Skeletal muscle tissue (tissue), 4 donors: ENCODE data around the gene TRIM29. TPM values are rescaled to one million over a fixed set of nuclear protein-coding genes. Genes with fewer than 3 reads are reported as not detected.
A peak's percentile ranks its signal among the peaks of the same experiment; 100 is the strongest.

Experiments used
- H3K27ac ChIP-seq: one replicate; pipeline ENCODE4 v1.7.0; 2013; ENCODE audit warnings: mild to moderate bottlenecking, low read depth, low read length, inconsistent platforms
- H3K27me3 ChIP-seq, 3 donors: one replicate each; pipeline ENCODE4 v1.7.0; 2013; ENCODE audit warnings: low read length in 3 of 3; ENCODE audit not compliant: control insufficient read depth in 3 of 3, insufficient read depth in 3 of 3
- H3K36me3 ChIP-seq, 3 donors: one replicate each; pipeline ENCODE4 v1.7.0; 2013; ENCODE audit warnings: low read length in 3 of 3; ENCODE audit not compliant: control insufficient read depth in 3 of 3, insufficient read depth in 3 of 3
- H3K4me1 ChIP-seq, 3 donors: one replicate each; pipeline ENCODE4 v1.7.0; 2013; ENCODE audit warnings: low read length in 3 of 3, mild to moderate bottlenecking in 3 of 3; ENCODE audit not compliant: control insufficient read depth in 3 of 3, insufficient read depth in 3 of 3
- H3K4me3 ChIP-seq, 3 donors: one replicate each; pipeline ENCODE4 v1.7.0; 2013; ENCODE audit warnings: low read length in 3 of 3
- H3K9ac ChIP-seq, 3 donors: one replicate each; pipeline ENCODE4 v1.7.0; 2013; ENCODE audit warnings: low read length in 3 of 3, mild to moderate bottlenecking in 3 of 3, moderate library complexity in 2 of 3, low read depth in 1 of 3
- H3K9me3 ChIP-seq, 3 donors: one replicate each; pipeline ENCODE4 v1.7.0; 2013; ENCODE audit warnings: low read length in 3 of 3; ENCODE audit not compliant: control insufficient read depth in 3 of 3
- total RNA-seq: library from RNA; depleted of rRNA; stranded (reverse); fragments of >200 nt; gene quantifications from one replicate; pipeline ENCODE4 v1.2.3, GENCODE V29; 2014
- donor health status: Osteomylitis.

The TRIM29 gene
- total RNA-seq, 1 donor from 2014 or later = 0.52 TPM

DNA sequence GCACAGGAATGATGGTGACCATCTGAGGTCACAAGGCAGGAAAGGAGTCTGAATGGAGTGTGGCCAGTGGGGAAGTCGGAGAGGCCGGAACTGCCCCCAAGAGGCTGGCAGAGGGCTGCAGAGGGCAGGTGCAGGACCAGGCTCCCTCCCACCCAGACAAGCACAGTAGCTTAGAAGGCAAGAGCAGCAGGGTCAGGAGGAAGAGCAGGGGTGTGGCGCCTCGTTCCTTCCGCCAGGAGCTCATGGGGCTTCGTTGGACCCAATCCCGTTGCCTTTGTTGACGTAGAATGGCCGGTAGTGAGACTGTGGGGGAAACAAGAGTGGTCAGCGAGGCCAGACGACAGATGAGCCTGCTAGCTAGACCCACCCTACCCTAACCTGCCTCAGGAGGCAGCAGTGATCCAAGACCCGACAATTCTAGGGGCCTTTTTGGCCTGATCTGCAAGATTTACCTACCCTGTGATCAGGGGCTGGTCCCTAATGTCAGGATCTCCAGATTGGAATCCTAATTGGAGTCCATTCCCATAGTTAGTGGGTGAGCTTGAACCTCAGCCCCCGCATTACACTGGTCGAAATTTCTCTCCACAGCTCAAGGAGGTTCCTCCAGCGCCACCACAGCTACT is 25.6 kb downstream of the TRIM29 start:
- Histone ChIP-seq H3K4me1 (peaks cover 0 to 2% (median 0%) of the 10 kb centered on the region in 3 donors), H3K9me3 (no peaks in the 10 kb centered on the region), H3K9ac (no peak overlapping the region), H3K4me3 (no peak overlapping the region), H3K36me3 (no peaks in the 10 kb centered on the region), H3K27ac (no peak overlapping the region), H3K27me3 (peaks cover 0 to 22% (median 15%) of the 10 kb centered on the region in 3 donors)

DNA sequence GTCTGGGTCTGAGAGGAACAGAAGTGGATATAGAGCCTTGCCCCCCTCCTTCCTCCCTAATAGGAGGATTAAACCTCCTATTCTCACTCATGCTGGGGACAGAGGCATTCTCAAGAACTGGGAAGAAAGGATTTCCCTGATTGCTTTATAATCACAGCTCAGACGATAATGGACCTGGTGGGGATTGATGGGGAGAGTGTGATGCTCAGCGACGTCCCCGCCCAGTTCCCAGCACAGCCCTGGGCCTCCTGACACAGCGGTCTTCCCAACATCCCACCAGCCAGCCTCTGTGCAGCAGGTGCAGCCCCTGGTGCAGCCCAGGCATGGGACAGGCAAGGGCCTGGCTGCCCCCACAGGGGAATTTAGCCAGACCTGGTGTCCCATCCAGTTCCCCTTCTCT is 28.4 kb downstream of the TRIM29 start:
- Histone ChIP-seq H3K36me3 (no peaks in the 10 kb centered on the region), H3K9me3 (no peaks in the 10 kb centered on the region), H3K4me3 (no peak overlapping the region), H3K27ac (no peak overlapping the region), H3K27me3 (peaks cover 2 to 29% (median 27%) of the 10 kb centered on the region in 3 donors), H3K4me1 (peaks cover 0 to 2% (median 0%) of the 10 kb centered on the region in 3 donors), H3K9ac (no peak overlapping the region)

DNA sequence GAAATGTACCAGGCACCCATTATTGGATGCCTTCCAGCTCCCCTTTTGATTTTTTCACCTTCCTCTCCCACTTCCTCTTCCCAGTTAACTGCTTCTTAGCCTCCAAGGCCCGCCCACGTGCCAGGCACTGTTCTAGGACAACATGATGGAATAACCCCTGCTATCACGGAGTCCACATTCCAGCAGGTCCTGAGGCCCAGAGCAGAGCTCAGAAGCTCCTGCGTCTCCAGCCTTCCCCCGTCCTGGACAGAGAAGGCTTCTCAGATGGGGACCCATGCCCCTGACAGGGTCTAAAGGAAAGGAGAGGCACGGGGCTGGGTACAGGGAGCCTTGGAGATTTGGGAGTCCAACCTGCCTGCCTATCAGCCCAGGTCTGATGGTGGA is 29.1 kb downstream of the TRIM29 start:
- Histone ChIP-seq H3K9me3 (no peaks in the 10 kb centered on the region), H3K4me1 (peaks cover 0 to 2% (median 0%) of the 10 kb centered on the region in 3 donors), H3K27ac (no peak overlapping the region), H3K9ac (no peak overlapping the region), H3K27me3 (peaks cover 2 to 31% (median 27%) of the 10 kb centered on the region in 3 donors), H3K36me3 (no peaks in the 10 kb centered on the region), H3K4me3 (no peak overlapping the region)

DNA sequence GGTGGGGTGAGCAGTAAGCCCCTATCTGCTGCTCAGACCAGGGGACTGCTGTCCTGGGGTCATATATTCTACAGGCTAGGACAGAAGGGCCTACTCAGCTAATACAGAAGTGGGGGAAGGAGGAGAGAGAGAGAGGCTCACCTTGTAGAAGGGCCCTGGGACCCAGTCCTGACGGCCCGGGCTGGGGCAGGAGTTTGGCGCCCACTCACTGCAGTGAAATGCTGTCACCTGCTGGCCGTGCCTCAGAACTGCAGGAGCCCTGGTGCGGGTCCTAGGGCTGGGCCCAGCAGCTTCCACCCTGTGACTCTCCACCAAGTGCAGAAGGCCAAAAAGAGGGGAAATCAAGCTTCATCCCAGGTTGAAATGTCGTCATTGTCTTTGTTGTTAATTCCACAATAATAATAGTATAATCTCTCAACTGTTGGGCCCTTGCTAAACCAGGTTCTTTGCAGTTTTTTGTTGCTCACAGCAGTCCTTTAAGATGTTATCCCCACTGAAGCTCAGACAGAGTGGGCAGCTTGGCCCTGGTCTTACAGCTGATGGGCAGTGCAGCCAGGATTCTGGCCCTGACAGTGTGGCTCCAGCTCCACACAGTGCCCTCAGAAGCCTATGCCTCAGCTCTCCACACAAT is 29.6 kb downstream of the TRIM29 start:
- Histone ChIP-seq H3K27ac (no peak overlapping the region), H3K4me1 (peaks cover 0 to 2% (median 0%) of the 10 kb centered on the region in 3 donors), H3K27me3 (peaks cover 2 to 30% (median 27%) of the 10 kb centered on the region in 3 donors), H3K9me3 (no peaks in the 10 kb centered on the region), H3K4me3 (no peak overlapping the region), H3K9ac (no peak overlapping the region), H3K36me3 (no peaks in the 10 kb centered on the region)

DNA sequence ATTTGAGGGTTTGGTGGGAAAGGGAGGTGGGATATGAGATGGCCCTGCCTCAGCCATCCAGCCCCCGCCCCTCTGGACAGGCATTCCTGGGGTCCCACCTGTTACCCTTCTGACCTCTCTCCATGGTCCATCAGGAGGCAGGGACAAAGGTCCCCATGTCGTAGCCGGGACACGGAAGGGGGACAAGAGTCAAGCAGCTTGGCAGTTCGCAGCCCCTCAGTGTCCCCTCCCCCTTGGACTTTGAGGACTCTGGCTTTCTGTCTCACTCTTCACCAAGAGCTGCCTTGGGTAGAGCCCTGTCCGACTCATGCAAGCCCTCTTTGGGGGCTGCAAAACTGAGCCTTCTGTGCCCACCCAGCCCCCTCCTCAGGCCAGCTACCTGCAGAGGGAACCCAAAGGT is 30.2 kb downstream of the TRIM29 start:
- H3K4me3 ChIP-seq = no peak overlapping the region
- H3K9me3 ChIP-seq = no peaks in the 10 kb centered on the region
- H3K4me1 ChIP-seq = peaks cover 0 to 2% (median 0%) of the 10 kb centered on the region in 3 donors
- H3K9ac ChIP-seq = no peak overlapping the region
- no peaks in the 10 kb centered on the region for H3K36me3 ChIP-seq
- H3K27me3 ChIP-seq = peaks cover 2 to 30% (median 27%) of the 10 kb centered on the region in 3 donors
- no peak overlapping the region for H3K27ac ChIP-seq

DNA sequence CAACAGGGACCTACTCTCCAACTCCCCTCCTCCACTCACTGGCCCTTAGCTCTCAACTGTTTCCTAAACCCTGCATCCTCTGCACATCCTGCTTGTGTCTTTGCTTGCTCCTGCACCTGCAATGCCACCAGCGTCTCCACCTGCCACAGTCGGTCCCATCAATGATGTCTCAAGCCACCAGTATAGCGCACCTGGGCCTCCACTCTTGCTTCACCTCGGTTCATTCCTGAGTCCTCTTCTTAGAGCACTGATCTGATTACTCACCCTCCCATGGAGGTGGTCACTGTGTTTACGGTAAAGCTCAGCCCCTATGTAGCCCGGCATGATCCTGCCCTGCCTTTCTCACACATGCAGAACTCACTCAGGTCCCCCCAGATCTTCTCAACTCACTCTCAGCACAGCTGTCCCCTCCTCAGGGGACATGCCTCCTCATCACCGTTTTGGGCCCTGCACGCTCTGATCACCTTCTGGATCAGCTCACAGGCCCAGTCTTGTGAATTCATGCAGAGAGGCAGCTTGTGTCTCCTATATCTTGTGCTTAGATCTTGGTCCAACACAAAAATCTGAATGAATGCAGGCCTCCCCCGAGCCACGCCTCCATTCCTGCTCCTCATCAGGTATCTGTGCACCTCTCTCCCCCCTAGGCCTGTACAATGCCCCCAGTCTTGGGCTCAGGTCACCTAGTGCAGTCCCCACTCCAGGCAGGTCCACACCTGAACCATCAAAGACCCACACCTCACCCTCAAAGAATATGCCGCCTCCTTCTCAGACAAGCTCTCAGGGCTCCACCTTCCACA is 31.4 kb downstream of the TRIM29 start:
- Histone ChIP-seq H3K27me3 (peaks cover 2 to 36% (median 30%) of the 10 kb centered on the region in 3 donors), H3K9me3 (no peaks in the 10 kb centered on the region), H3K36me3 (no peaks in the 10 kb centered on the region), H3K4me3 (no peak overlapping the region), H3K4me1 (peaks cover 0 to 2% (median 0%) of the 10 kb centered on the region in 3 donors), H3K9ac (peak overlapping the region in 1 of 3 donors; percentile 33), H3K27ac (no peak overlapping the region)

DNA sequence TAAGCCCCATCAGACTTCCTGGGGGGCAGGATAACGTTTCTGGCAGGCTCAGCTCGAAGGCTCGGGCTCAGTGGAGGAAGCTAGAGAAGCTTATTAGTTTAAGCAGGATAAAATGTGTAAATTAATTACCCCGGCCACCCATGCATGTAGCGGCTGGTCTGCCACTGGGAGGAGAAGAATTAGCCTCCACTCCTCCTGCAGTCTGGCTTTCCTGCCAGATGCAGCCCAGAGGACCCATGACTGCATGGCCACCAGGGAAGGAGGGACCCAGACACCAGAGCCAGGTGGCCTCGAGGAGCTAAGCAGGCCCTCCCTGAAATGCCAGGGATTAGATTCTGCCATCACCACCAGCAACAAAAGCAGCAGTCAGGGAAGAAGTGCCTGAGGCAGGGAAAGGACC is 32.3 kb downstream of the TRIM29 start:
- Histone ChIP-seq H3K4me3 (no peak overlapping the region), H3K9me3 (no peaks in the 10 kb centered on the region), H3K9ac (no peak overlapping the region), H3K4me1 (peaks cover 0 to 2% (median 0%) of the 10 kb centered on the region in 3 donors), H3K36me3 (no peaks in the 10 kb centered on the region), H3K27me3 (peaks cover 2 to 36% (median 30%) of the 10 kb centered on the region in 3 donors), H3K27ac (no peak overlapping the region)

DNA sequence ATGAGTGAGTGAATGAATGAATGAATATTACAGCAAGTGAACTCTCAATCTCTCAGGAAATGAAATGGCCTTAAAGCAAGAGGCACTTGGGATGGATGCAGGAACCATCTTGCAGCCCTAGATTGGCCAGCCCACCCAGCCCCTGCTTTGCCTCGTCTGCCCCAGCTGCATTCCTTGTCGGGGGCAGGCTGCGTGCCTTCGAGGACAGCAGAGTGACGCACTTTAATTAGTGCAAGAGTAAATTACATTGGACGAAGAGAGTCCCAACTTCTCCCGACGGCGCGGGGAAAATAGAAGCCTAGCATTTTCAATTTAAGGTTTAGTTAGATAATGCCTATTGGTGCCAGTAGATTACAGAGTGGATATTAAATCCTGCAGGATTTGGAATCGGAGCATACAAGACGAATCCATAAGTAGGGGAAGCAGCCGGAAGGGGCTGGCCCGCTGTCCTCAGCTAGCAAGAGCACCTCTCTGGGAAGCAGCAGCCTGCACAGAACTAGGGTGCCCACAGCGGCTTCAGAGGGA is 33.8 kb downstream of the TRIM29 start:
- Histone ChIP-seq H3K9me3 (no peaks in the 10 kb centered on the region), H3K9ac (no peak overlapping the region), H3K4me3 (no peak overlapping the region), H3K4me1 (peaks cover 0 to 2% (median 0%) of the 10 kb centered on the region in 3 donors), H3K36me3 (no peaks in the 10 kb centered on the region), H3K27ac (no peak overlapping the region), H3K27me3 (peaks cover 2 to 38% (median 27%) of the 10 kb centered on the region in 3 donors)

DNA sequence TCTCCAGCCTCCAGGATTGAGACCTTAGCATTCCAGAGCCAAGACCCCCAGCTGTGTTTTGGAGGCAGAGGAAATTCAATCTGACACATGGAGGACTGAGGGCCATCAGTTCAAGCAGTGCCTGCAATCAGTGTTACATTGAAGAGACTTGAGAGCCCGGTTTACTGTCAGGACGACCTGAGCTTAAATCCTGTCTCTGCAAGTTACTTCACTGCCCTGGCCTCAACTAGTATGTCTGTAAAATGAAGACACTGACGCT is 35.1 kb downstream of the TRIM29 start:
- Histone ChIP-seq H3K27ac (no peak overlapping the region), H3K9ac (no peak overlapping the region), H3K27me3 (peaks cover 2 to 42% (median 16%) of the 10 kb centered on the region in 3 donors), H3K36me3 (no peaks in the 10 kb centered on the region), H3K9me3 (no peaks in the 10 kb centered on the region), H3K4me1 (no peaks in the 10 kb centered on the region), H3K4me3 (no peak overlapping the region)
